ENCODE measurements around the gene GRHL3. TPM values are rescaled to one million over a fixed set of nuclear protein-coding genes. Genes with fewer than 3 reads are reported as not detected.

GRHL3 gene
- total and polyA plus RNA-seq, 10 of the 15 experiments (the other 5 are each of a cell fraction or from before 2014, with no cell fraction given): 0.07 to 0.87 (median 0.34) TPM

- TF ChIP-seq ZBTB4 (CRISPR knock-in tag; IDR thresholded peaks at IDR 0.05) (no peak), RB1 (IDR thresholded peaks at IDR 0.05; ENCODE audit: borderline replicate concordance) (no peak), CEBPB (IDR thresholded peaks at IDR 0.05; ENCODE audit: borderline replicate concordance in 1 of 2, low read depth in 2 of 2, low read length in 2 of 2) (no peak), POLR2AphosphoS2 (IDR thresholded peaks at IDR 0.05; ENCODE audit: low read depth, low read length) (no peak)
These were observed 60.7 kb downstream of the GRHL3 start (continued) for GRCh38 chr1:24379733-24380315.

GRCh38 chr1:24380508-24380907, 61.4 kb downstream of the GRHL3 start:
- Histone ChIP-seq H3K4me2 (ENCODE audit: control insufficient read depth, insufficient read depth) (no peak overlapping the region), H3K9ac (ENCODE audit: control insufficient read depth, insufficient read depth, low read length) (no peak overlapping the region), H3K27ac (ENCODE audit: control insufficient read depth, insufficient read depth) (no peak overlapping the region), H3K4me3 (no peak overlapping the region), H3K9me3 (replicated peaks; ENCODE audit: control insufficient read depth, insufficient read depth, low read length) (no peaks in the 10 kb centered on the region), H3K79me2 (ENCODE audit: control insufficient read depth, insufficient read depth, low read length) (no peaks in the 10 kb centered on the region), H4K20me1 (ENCODE audit: control insufficient read depth, insufficient read depth) (no peaks in the 10 kb centered on the region), H3K27me3 (replicated peaks in 1 of 2; ENCODE audit: control insufficient read depth in 2 of 2, insufficient read depth in 2 of 2, low read length in 1 of 2) (no peaks in the 10 kb centered on the region), H3K4me1 (ENCODE audit: control insufficient read depth, insufficient read depth, low read length) (peaks cover 18% of the 10 kb centered on the region), H2AFZ (ENCODE audit: control insufficient read depth, low read depth, low read length) (no peak overlapping the region), H3K36me3 (ENCODE audit: control insufficient read depth in 2 of 2, insufficient read depth in 2 of 2, low read length in 1 of 2) (no peaks in the 10 kb centered on the region)
- FAIRE-seq (no peak), DNase-seq (ENCODE audit: low read depth, low spot score) (no peak), ATAC-seq (no peak)
- TF ChIP-seq CREB1 (IDR thresholded peaks at IDR 0.05; ENCODE audit: low read depth) (no peak), SRF (IDR thresholded peaks at IDR 0.05; ENCODE audit: low read depth in 2 of 2, low read length in 2 of 2) (no peak), SIX5 (IDR thresholded peaks at IDR 0.05; ENCODE audit: low read depth, low read length, severe bottlenecking) (no peak), EP300 (IDR thresholded peaks at IDR 0.05; ENCODE audit: borderline replicate concordance in 1 of 2, control insufficient read depth in 1 of 2, low read depth in 2 of 2, low read length in 2 of 2) (no peak), ZNF207 (IDR thresholded peaks at IDR 0.05; ENCODE audit: borderline replicate concordance) (no peak), JUND (IDR thresholded peaks at IDR 0.05; ENCODE audit: low read depth, low read length) (no peak), BCLAF1 (IDR thresholded peaks at IDR 0.05) (no peak), BACH1 (IDR thresholded peaks at IDR 0.05; ENCODE audit: borderline replicate concordance) (no peak), NFYB (IDR thresholded peaks at IDR 0.05; ENCODE audit: insufficient read depth, low read depth, low read length) (no peak), CHD2 (IDR thresholded peaks at IDR 0.05; ENCODE audit: borderline replicate concordance, low read depth, low read length) (no peak)
- ChIA-PET POLR2A (interaction anchor here (0.6 kb wide), 1 partner anchor 438 kb away, joined by 3 read pairs; no protein-coding TSS in a partner anchor), RAD21 (ENCODE audit: unreplicated experiment) (interaction anchor here (0.6 to 3.8 kb wide), 2 partner anchors 11 to 385 kb away, joined by 3 to 12 read pairs; no protein-coding TSS in a partner anchor), SMC1A (ENCODE audit: uncharacterized antibody, unreplicated experiment) (interaction anchor here (3.6 kb wide), 1 partner anchor 11 kb away, joined by 16 read pairs; no protein-coding TSS in a partner anchor), CTCF (interaction anchor here (1.1 to 3.2 kb wide), 3 partner anchors 10 to 230 kb away, joined by 7 to 9 read pairs (median 9); no protein-coding TSS in a partner anchor)
- intact Hi-C loops (cut with micrococcal nuclease; ENCODE audit: unreplicated experiment): no loop called here
- no TSS peak for BruUV-seq (replicated peaks)
- WGBS (ENCODE audit: insufficient coverage, insufficient replicate concordance, low lambda C conversion rate, missing lambda C conversion rate): 77% methylated on average over 5 of the region's 5 CpGs
- in situ Hi-C loops (cut with MboI): no loop called here
